Measurements from ENCODE around the gene SMIM41.

DNA sequence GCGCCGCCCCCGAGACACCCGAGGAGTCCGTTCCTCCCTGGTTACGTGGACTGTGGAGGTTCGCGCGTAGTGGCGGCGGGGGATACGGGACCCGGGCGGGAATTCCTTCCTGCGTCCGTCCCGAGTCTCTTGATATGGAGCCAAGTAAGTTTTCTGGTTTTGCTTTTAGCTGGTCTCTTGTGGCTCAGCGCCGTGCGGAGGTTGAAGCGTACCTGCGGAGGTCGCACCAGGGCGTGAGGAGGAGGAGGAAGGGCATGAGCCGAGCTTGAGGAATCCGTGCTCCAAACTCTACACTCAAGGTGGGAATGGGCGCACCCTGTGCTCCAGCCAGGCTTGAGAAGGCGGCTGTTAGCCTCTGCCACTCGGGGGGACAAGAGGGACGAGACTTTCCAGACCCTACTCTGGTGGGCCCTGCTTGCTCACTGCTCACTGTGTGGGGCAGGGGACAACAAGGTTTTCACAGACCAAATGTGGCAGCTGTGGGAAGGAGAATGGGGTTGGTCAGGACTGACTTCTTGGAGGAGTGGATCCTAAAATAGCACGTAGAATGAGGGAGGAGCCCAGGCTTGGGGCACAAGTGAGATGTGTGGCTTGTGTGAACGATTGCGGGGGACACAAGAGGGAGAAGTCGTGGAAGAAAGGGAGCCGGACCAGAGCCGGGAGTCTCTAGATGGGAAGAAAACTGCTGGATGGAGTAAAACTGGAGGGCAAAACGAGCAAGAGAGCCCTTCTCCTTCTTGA, 9.1 kb upstream of the SMIM41 start:
- TF ChIP-seq CTCF (conservative IDR thresholded peaks at IDR 0.05) (no peak), ZFX (IDR thresholded peaks at IDR 0.05) (no peak)
